Peyer's patch (tissue), 4 donors: ENCODE data around the gene PPEF2. TPM values are rescaled to one million over a fixed set of nuclear protein-coding genes. Genes with fewer than 3 reads are reported as not detected.

Experiments
- DNase-seq, 3 donors: peaks; one replicate each; pipeline ENCODE4 v3.0.0-alpha.2; 2017 to 2019
- H3K27ac ChIP-seq, 4 donors: fragments of 200-600 bp; sonication (generic); one replicate each; pipeline ENCODE4 v1.5.1; 2016 to 2019
- H3K27me3 ChIP-seq, 2 donors: fragments of 200-600 bp; sonication (generic); one replicate each; pipeline ENCODE4 v1.5.1; 2019
- H3K36me3 ChIP-seq, 3 donors: fragments of 200-600 bp; sonication (generic); one replicate each; pipeline ENCODE4 v1.5.1; 2016 to 2019
- H3K4me1 ChIP-seq, 4 donors: fragments of 200-600 bp; sonication (generic); one replicate each; pipeline ENCODE4 v1.5.1; 2016 to 2019
- H3K4me3 ChIP-seq, 4 donors: fragments of 200-600 bp; sonication (generic); 1 replicate in 3 of 4; 2 replicates in 1 of 4; pipeline ENCODE4 v1.5.1; 2016 to 2019; ENCODE audit warnings: mild to moderate bottlenecking in 1 of 4
- H3K9me3 ChIP-seq, 4 donors: fragments of 200-600 bp; sonication (generic); one replicate each; pipeline ENCODE4 v1.5.1; 2016 to 2019; ENCODE audit warnings: mild to moderate bottlenecking in 1 of 4
- POLR2A ChIP-seq, 2 donors: fragments of 450-650 bp; IDR thresholded peaks; one replicate each; pipeline ENCODE4 v1.5.1; 2017; ENCODE audit warnings: antibody characterized with exemption in 2 of 2, mild to moderate bottlenecking in 2 of 2, moderate library complexity in 2 of 2
- total RNA-seq, 4 donors: library from RNA; depleted of rRNA; stranded (reverse); fragments of >200 nt; gene quantifications; one replicate each; pipeline ENCODE4 v1.1.0, GENCODE V29; 2016
- TF ChIP-seq, protein P1 (sequence below), 6 experiments: fragments of 450-650 bp in 4 of 6; fragments of 200-600 bp in 2 of 6; sonication (generic) in 1 of 6; IDR thresholded peaks; one replicate each; pipeline ENCODE4 v1.5.1; 2017 to 2019; ENCODE audit warnings: antibody characterized with exemption in 6 of 6, mild to moderate bottlenecking in 3 of 6, moderate library complexity in 1 of 6

Gene PPEF2
- total RNA-seq, 4 donors from 2014 or later = 0.54 TPM; not detected in 3

DNA sequence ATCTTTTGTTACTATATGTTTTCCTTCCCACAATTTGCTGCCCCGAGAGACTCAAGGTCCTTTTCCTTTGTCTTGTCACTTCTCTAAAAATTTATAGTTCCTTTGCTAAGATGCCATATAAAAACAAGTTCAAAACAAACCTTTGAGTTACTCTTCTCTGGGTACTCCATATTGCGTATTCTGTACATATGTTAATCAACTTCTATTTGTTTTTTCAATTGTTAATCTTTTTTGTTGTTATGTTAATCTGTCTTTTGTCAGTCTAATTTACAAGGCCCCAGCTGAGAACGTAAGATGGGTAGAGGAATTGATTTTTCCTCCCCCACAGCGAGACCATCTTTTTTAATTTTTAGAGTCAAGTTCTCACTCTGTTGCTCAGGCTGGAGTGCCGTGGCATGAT is 7.2 kb upstream of the PPEF2 start:
- Histone ChIP-seq H3K4me3 (no peak overlapping the region), H3K27me3 (no peaks in the 10 kb centered on the region), H3K27ac (no peak overlapping the region), H3K4me1 (no peaks in the 10 kb centered on the region), H3K36me3 (no peaks in the 10 kb centered on the region), H3K9me3 (peaks cover 0 to 20% (median 0%) of the 10 kb centered on the region in 4 donors)
- no peak for DNase-seq
- TF ChIP-seq, protein P1, sequence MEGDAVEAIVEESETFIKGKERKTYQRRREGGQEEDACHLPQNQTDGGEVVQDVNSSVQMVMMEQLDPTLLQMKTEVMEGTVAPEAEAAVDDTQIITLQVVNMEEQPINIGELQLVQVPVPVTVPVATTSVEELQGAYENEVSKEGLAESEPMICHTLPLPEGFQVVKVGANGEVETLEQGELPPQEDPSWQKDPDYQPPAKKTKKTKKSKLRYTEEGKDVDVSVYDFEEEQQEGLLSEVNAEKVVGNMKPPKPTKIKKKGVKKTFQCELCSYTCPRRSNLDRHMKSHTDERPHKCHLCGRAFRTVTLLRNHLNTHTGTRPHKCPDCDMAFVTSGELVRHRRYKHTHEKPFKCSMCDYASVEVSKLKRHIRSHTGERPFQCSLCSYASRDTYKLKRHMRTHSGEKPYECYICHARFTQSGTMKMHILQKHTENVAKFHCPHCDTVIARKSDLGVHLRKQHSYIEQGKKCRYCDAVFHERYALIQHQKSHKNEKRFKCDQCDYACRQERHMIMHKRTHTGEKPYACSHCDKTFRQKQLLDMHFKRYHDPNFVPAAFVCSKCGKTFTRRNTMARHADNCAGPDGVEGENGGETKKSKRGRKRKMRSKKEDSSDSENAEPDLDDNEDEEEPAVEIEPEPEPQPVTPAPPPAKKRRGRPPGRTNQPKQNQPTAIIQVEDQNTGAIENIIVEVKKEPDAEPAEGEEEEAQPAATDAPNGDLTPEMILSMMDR (IDR thresholded peaks at IDR 0.05) = no peak
- no peak for TF ChIP-seq POLR2A (IDR thresholded peaks at IDR 0.05)

DNA sequence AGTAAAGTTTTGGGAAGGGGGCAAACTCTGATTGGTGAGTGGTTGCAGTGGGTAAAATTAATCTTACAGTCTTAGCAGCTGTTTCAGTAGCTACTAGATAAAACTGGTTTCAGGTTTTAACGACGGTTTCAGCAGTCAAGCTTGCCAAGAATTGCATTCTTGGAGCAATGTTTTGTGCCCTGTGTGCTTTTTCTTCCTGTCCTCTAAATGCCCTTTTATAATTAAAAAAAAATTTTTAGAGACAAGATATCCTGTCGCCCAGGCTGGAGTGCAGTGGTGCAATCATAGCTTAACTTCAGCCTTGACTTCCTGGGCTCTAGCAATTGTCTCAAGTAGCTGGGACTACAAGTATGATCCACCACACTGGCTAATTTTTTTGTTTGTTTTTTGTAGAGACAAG is 6.3 kb upstream of the PPEF2 start:
- Histone ChIP-seq H3K27ac (no peak overlapping the region), H3K9me3 (peaks cover 0 to 20% (median 0%) of the 10 kb centered on the region in 4 donors), H3K4me1 (no peaks in the 10 kb centered on the region), H3K4me3 (no peak overlapping the region), H3K27me3 (no peaks in the 10 kb centered on the region), H3K36me3 (no peaks in the 10 kb centered on the region)
- TF ChIP-seq, protein P1 (IDR thresholded peaks at IDR 0.05) = no peak
- TF ChIP-seq POLR2A (IDR thresholded peaks at IDR 0.05) = no peak
- DNase-seq = no peak

DNA sequence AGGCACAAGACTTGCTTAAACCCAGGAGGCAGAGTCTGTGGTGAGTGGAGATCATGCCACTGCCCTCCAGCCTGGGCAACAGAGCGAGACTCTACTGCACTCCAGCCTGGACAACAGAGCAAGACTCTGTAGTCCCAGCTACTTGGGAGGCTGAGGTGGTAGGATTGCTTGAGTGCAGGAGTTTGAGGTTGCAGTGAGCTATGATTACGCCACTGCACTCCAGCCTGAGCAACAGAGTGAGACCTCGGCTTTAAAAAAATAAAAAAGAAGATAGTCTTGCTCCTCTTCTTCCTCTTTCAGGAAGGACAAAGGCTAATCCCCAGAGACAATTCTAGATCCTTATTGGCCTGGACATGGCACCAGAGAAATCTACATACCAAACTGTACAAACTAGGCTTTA is 5.7 kb upstream of the PPEF2 start:
- Histone ChIP-seq H3K27ac (no peak overlapping the region), H3K9me3 (peaks cover 0 to 20% (median 0%) of the 10 kb centered on the region in 4 donors), H3K36me3 (no peaks in the 10 kb centered on the region), H3K27me3 (no peaks in the 10 kb centered on the region), H3K4me1 (no peaks in the 10 kb centered on the region), H3K4me3 (no peak overlapping the region)
- no peak for TF ChIP-seq POLR2A (IDR thresholded peaks at IDR 0.05)
- TF ChIP-seq, protein P1 (IDR thresholded peaks at IDR 0.05) = no peak
- DNase-seq = no peak

DNA sequence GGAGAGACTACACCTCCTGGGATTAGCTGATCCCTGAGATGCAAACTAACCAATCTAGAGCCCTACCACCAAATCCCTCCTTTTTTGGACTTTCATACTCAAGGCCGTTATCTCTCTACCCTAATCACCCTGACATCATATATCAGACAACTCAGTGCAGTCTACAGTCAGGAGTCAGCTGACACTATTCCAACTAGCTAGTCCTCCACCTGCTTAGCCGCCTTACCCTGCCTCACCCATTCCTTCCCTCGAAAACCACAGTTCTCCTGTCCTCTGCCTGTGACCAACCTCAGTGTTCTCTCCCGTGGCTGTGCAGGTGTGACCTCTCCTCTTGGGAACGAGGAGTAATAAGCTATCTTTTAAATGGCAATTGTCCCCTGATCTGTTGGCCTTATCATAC is 1.8 kb upstream of the PPEF2 start:
- H3K4me1 ChIP-seq = no peaks in the 10 kb centered on the region
- no peaks in the 10 kb centered on the region for H3K27me3 ChIP-seq
- no peak overlapping the region for H3K4me3 ChIP-seq
- no peaks in the 10 kb centered on the region for H3K36me3 ChIP-seq
- no peak for TF ChIP-seq POLR2A (IDR thresholded peaks at IDR 0.05)
- TF ChIP-seq, protein P1 (IDR thresholded peaks at IDR 0.05) = no peak
- H3K27ac ChIP-seq = no peak overlapping the region
- no peak for DNase-seq
- peaks cover 0 to under 1% (median 0%) of the 10 kb centered on the region in 4 donors for H3K9me3 ChIP-seq

DNA sequence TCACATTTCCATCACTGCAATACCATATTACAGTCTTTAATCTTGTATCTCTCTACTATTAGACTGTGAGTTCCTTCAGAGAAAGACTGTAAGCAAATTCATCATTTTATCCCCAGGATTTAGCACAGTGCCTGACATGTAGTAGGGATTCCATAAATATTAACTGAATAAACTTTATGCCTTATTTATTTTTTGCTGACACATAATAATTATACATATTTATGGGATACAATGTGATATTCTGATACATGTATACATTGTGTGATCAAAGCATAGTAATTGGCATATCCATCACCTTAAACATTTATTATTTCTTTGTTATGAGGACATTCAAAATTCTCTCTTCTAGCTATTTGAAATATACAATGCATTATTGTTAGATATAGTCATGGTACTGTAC is 3.7 kb downstream of the PPEF2 start:
- DNase-seq = no peak
- no peaks in the 10 kb centered on the region for H3K36me3 ChIP-seq
- H3K4me3 ChIP-seq = no peak overlapping the region
- no peak for TF ChIP-seq POLR2A (IDR thresholded peaks at IDR 0.05)
- TF ChIP-seq, protein P1 (IDR thresholded peaks at IDR 0.05) = no peak
- H3K9me3 ChIP-seq = no peaks in the 10 kb centered on the region
- no peaks in the 10 kb centered on the region for H3K4me1 ChIP-seq
- no peak overlapping the region for H3K27ac ChIP-seq
- no peaks in the 10 kb centered on the region for H3K27me3 ChIP-seq

DNA sequence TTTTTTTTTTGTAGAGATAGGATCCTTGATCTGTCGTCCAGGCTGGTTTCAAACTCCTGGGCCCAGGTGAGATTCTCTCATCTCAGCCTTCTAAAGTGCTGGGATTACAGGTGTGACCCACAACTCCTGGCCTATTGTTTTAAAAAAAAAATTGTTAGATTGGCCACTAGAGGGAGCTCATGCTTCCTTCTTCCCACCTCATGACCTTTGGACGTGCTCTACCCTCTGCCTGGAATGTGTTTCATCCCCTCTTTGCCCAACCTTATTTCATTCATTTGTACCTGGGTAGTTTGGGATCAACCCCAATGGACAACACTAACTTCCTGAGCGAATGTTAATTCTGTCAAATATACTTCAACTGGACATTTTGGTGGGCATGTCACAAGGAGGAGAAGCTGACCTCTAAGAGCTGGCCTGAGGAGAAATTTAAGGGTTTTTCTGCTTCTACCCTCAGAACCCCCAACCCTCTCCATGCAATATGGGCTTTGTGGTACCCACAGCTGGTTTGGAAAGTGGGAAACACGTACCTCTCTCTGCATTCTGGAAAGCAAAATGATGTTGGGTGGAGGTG is 6.4 kb downstream of the PPEF2 start:
- no peaks in the 10 kb centered on the region for H3K27me3 ChIP-seq
- no peaks in the 10 kb centered on the region for H3K4me1 ChIP-seq
- H3K36me3 ChIP-seq = no peaks in the 10 kb centered on the region
- DNase-seq = no peak
- no peak overlapping the region for H3K4me3 ChIP-seq
- no peaks in the 10 kb centered on the region for H3K9me3 ChIP-seq
- TF ChIP-seq POLR2A (IDR thresholded peaks at IDR 0.05) = no peak
- TF ChIP-seq, protein P1 (IDR thresholded peaks at IDR 0.05) = peak in 5 of 6 experiments; percentile 5 to 74 (median 70)
- no peak overlapping the region for H3K27ac ChIP-seq
